ENCODE measurements around the gene ZFC3H1. TPM values are rescaled to one million over a fixed set of nuclear protein-coding genes. Genes with fewer than 3 reads are reported as not detected.

ZFC3H1 gene
- total RNA-seq, 1 donor from 2014 or later, result 121 TPM

DNA sequence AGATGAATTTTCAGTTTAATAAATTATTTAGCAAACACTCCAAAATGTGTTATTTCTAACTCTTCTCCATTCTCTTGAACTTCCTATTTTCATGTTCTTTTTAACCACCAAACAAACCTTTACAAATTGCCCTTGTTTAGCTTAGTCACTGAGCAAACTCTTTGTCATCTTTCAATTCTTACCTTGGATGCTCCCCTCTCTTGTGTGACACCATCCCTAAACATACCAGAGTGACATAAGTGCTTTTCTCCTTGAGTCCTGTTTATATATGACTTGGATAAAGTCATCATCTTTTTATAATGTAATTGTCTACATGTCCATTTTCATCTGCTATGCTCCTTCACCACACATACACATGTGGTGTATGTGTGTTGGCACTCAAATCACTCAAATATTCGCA, 18.8 kb upstream of the ZFC3H1 start:
- H3K4me1 ChIP-seq, result peaks cover 17% of the 10 kb centered on the region
- H3K36me3 ChIP-seq, result no peaks in the 10 kb centered on the region
- DNase-seq (ENCODE audit: extremely low spot score in 2 of 2), result no peak
- H3K27ac ChIP-seq, result no peak overlapping the region
- intact Hi-C loops (cut with DNase I), result no loop called here
- no peaks in the 10 kb centered on the region for H3K9me3 ChIP-seq
- no peaks in the 10 kb centered on the region for H3K27me3 ChIP-seq
- no peak overlapping the region for H3K4me3 ChIP-seq
- TF ChIP-seq, protein P1, sequence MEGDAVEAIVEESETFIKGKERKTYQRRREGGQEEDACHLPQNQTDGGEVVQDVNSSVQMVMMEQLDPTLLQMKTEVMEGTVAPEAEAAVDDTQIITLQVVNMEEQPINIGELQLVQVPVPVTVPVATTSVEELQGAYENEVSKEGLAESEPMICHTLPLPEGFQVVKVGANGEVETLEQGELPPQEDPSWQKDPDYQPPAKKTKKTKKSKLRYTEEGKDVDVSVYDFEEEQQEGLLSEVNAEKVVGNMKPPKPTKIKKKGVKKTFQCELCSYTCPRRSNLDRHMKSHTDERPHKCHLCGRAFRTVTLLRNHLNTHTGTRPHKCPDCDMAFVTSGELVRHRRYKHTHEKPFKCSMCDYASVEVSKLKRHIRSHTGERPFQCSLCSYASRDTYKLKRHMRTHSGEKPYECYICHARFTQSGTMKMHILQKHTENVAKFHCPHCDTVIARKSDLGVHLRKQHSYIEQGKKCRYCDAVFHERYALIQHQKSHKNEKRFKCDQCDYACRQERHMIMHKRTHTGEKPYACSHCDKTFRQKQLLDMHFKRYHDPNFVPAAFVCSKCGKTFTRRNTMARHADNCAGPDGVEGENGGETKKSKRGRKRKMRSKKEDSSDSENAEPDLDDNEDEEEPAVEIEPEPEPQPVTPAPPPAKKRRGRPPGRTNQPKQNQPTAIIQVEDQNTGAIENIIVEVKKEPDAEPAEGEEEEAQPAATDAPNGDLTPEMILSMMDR (IDR thresholded peaks at IDR 0.05), result no peak

DNA sequence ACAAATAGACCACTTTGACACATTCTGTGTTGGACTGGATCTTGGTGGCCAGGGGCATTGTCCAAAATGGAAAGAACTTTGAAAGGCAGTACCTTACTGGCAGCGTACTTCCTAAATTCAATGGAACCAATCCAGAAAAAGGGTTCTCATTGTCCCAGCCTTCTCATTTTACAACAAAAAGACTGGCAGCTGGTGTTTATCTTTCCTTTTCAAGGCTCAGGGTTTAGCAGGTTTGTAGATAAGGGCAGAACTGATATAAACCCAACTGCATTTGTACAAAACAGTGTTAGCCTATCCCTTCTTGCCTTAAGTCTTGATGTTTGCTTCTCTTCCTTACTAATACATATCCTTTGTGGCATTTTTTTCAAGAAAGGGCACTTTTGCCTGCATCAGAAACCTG, 8.2 kb upstream of the ZFC3H1 start:
- DNase-seq (ENCODE audit: extremely low spot score in 2 of 2), result no peak
- no peaks in the 10 kb centered on the region for H3K27me3 ChIP-seq
- peaks cover 0 to 4% of the 10 kb centered on the region in 2 donors for H3K36me3 ChIP-seq
- H3K27ac ChIP-seq, result no peak overlapping the region
- H3K4me3 ChIP-seq, result no peak overlapping the region
- H3K9me3 ChIP-seq, result no peaks in the 10 kb centered on the region
- no peaks in the 10 kb centered on the region for H3K4me1 ChIP-seq
- intact Hi-C loops (cut with DNase I), result no loop called here
- TF ChIP-seq, protein P1 (IDR thresholded peaks at IDR 0.05), result no peak
- TF ChIP-seq POLR2AphosphoS5 (IDR thresholded peaks at IDR 0.05; ENCODE audit: insufficient read depth in 1 of 2, low read depth in 1 of 2) (no peak), POLR2A (IDR thresholded peaks at IDR 0.05) (no peak)

DNA sequence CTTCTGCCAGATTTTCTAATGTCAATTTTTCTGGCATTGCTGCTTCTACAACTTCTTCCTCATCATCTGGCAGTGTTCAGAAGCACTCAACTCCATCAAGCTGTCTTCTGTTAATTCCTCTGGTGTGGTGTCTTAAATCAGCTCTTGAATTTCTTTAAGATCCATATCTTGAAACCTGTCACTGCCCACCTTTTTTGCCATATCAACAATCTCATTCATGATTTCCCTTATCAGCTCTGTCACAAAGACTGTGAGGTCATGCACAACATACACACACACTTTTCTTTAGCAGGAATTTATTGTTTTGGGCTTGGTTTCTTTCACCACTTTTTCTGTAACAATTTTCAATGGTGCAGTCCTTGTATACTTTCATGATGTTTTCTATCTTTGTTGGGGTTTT, 7.7 kb upstream of the ZFC3H1 start:
- intact Hi-C loops (cut with DNase I), result no loop called here
- peaks cover 0 to 4% of the 10 kb centered on the region in 2 donors for H3K36me3 ChIP-seq
- H3K9me3 ChIP-seq, result no peaks in the 10 kb centered on the region
- no peak for DNase-seq (ENCODE audit: extremely low spot score in 2 of 2)
- no peak overlapping the region for H3K27ac ChIP-seq
- no peaks in the 10 kb centered on the region for H3K27me3 ChIP-seq
- no peak overlapping the region for H3K4me3 ChIP-seq
- TF ChIP-seq, protein P1 (IDR thresholded peaks at IDR 0.05), result no peak
- TF ChIP-seq POLR2A (IDR thresholded peaks at IDR 0.05), result no peak
- no peak for TF ChIP-seq POLR2AphosphoS5 (IDR thresholded peaks at IDR 0.05; ENCODE audit: insufficient read depth in 1 of 2, low read depth in 1 of 2)
- H3K4me1 ChIP-seq, result no peaks in the 10 kb centered on the region

DNA sequence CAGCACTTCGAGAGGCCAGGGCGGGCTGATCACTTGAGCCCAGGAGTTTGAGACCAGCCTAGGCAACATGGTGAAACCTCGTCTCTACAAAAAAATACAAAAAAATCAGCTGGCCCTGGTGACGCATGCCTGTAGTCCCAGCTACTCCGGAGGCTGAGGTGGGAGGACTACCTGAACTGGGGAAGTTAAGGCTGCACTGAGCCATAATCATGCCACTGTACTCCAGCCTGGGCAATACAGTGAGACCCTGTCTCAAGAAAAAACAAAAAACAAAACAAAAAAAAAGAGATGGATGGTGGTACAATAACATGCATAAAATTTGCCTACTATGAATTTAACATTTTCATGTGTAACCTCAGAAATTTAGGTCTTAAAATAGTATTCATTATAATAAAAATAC, 2.6 kb upstream of the ZFC3H1 start:
- DNase-seq (ENCODE audit: extremely low spot score in 2 of 2), result no peak
- TF ChIP-seq POLR2A (IDR thresholded peaks at IDR 0.05) (no peak), POLR2AphosphoS5 (IDR thresholded peaks at IDR 0.05; ENCODE audit: insufficient read depth in 1 of 2, low read depth in 1 of 2) (no peak)
- TF ChIP-seq, protein P1 (IDR thresholded peaks at IDR 0.05), result no peak
- Histone ChIP-seq H3K27ac (no peak overlapping the region), H3K4me3 (no peak overlapping the region), H3K36me3 (no peaks in the 10 kb centered on the region), H3K27me3 (no peaks in the 10 kb centered on the region), H3K9me3 (no peaks in the 10 kb centered on the region), H3K4me1 (peaks cover 23% of the 10 kb centered on the region)
- intact Hi-C loops (cut with DNase I), result loop anchor here (10.0 kb wide), 1 partner anchor 89 kb away; the partner anchor contains the start of gene RAB21

DNA sequence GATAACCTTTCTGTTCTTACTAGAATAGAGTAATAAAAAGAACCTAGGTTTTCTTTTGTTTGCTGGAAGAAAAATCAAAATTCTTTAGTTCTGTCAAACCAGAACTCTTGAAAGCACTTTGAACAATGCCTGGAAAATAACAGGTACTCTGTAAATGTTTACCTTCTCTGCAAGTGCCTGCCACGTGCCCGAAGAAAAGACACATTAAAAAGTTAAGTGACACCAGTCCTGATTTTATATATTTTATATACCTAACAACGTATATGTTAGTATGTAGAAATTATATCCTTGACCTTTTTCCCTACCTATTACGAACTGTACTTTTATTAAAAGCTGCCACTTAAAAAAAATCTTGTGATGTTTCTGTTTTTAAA, 1.4 kb upstream of the ZFC3H1 start:
- intact Hi-C loops (cut with DNase I), result loop anchor here (10.0 kb wide), 1 partner anchor 90 kb away; the partner anchor contains the start of gene RAB21
- Histone ChIP-seq H3K27me3 (no peaks in the 10 kb centered on the region), H3K4me1 (peaks cover 35% of the 10 kb centered on the region), H3K4me3 (peak overlapping the region; percentile 82 to 96), H3K36me3 (peaks cover 0 to under 1% of the 10 kb centered on the region in 2 donors), H3K9me3 (no peaks in the 10 kb centered on the region), H3K27ac (peak overlapping the region; percentile 94)
- no peak for DNase-seq (ENCODE audit: extremely low spot score in 2 of 2)
- no peak for TF ChIP-seq POLR2AphosphoS5 (IDR thresholded peaks at IDR 0.05; ENCODE audit: insufficient read depth in 1 of 2, low read depth in 1 of 2)
- no peak for TF ChIP-seq POLR2A (IDR thresholded peaks at IDR 0.05)
- TF ChIP-seq, protein P1 (IDR thresholded peaks at IDR 0.05), result no peak
